SU-DHL-6 (cell line): Measurements from ENCODE around the gene IFNG-AS1.
A peak's percentile ranks its signal among the peaks of the same experiment; 100 is the strongest.

Source experiments
- H2AFZ ChIP-seq: fragments of 200-600 bp; sonication (generic); 2 replicates; pipeline ENCODE4 v1.6.1; 2014; ENCODE audit warnings: low read depth, mild to moderate bottlenecking, moderate library complexity, mixed read lengths, antibody characterized with exemption, low read length; ENCODE audit not compliant: severe bottlenecking
- H3F3A ChIP-seq: fragments of 200-600 bp; shearing (Covaris generic); 2 replicates; pipeline ENCODE4 v1.6.0; 2016; ENCODE audit warnings: antibody characterized with exemption, mild to moderate bottlenecking; ENCODE audit not compliant: insufficient read depth
- H3K27ac ChIP-seq: fragments of 200-600 bp; sonication (generic); 2 replicates; pipeline ENCODE4 v1.5.1; 2016; ENCODE audit warnings: low read depth, mild to moderate bottlenecking, low read length, moderate library complexity, mixed read lengths
- H3K27me3 ChIP-seq: fragments of 200-600 bp; sonication (generic), shearing (Covaris generic); 2 replicates; pipeline ENCODE4 v1.6.0; 2014; ENCODE audit warnings: mild to moderate bottlenecking, low read length
- H3K36me3 ChIP-seq: fragments of 200-600 bp; sonication (generic); 2 replicates; pipeline ENCODE4 v1.6.1; 2014; ENCODE audit warnings: mild to moderate bottlenecking, low read length, mixed read lengths
- H3K4me2 ChIP-seq: fragments of 300-600, 200-600 bp; shearing (Covaris generic), sonication (generic); 2 replicates; pipeline ENCODE4 v1.6.0; 2014; ENCODE audit warnings: low read length, low read depth, mild to moderate bottlenecking; ENCODE audit not compliant: poor library complexity, severe bottlenecking
- H3K4me3 ChIP-seq: fragments of 200-600 bp; sonication (generic); 2 replicates; pipeline ENCODE4 v1.5.1; 2014; ENCODE audit warnings: antibody characterized with exemption, low read length, mild to moderate bottlenecking, mixed read lengths; ENCODE audit not compliant: insufficient read depth, poor library complexity, severe bottlenecking
- H3K79me2 ChIP-seq: fragments of 200-600 bp; sonication (generic); 2 replicates; pipeline ENCODE4 v1.6.1; 2014; ENCODE audit warnings: mild to moderate bottlenecking, low read length, moderate library complexity; ENCODE audit not compliant: insufficient read depth
- H3K9ac ChIP-seq: fragments of 200-600 bp; sonication (generic); 2 replicates; pipeline ENCODE4 v1.7.0; 2014; ENCODE audit warnings: mild to moderate bottlenecking, low read length
- H3K9me2 ChIP-seq: fragments of 200-600 bp; sonication (generic); replicated peaks from 2 replicates; pipeline ENCODE4 v1.6.1; 2014; ENCODE audit warnings: low read length; ENCODE audit not compliant: insufficient read depth
- H3K9me3 ChIP-seq: fragments of 200-600 bp; sonication (generic); 2 replicates; pipeline ENCODE4 v1.6.1; 2014; ENCODE audit warnings: low read length, mixed read lengths; ENCODE audit not compliant: insufficient read depth
- H4K20me1 ChIP-seq: fragments of 200-600 bp; sonication (generic); 2 replicates; pipeline ENCODE4 v1.6.1; 2014; ENCODE audit warnings: low read depth, mild to moderate bottlenecking, antibody characterized with exemption, low read length, moderate library complexity, mixed read lengths
- CTCF ChIP-seq: fragments of 200-600 bp; sonication (generic); IDR thresholded peaks from one replicate; pipeline ENCODE4 v1.5.1; 2017; ENCODE audit warnings: antibody characterized with exemption, mild to moderate bottlenecking, low read length, moderate library complexity; ENCODE audit not compliant: insufficient read depth, poor library complexity, severe bottlenecking
- EZH2phosphoT487 ChIP-seq: fragments of 200-600 bp; sonication (generic), shearing (Covaris generic); conservative IDR thresholded peaks from 2 replicates; pipeline ENCODE4 v1.6.1; 2018; ENCODE audit warnings: mild to moderate bottlenecking, antibody characterized with exemption, low read length, moderate library complexity, mixed read lengths

Gene IFNG-AS1

GRCh38 chr12:68056300-68056699 lies 67.1 kb downstream of the IFNG-AS1 start:
- peaks cover 22% of the 10 kb centered on the region; the same call in 1 of the 2 replicates for H3K9me3 ChIP-seq
- no peak overlapping the region for H3K9ac ChIP-seq
- no peak overlapping the region for H3K4me3 ChIP-seq
- 0 out of 2 replicates have a peak, but pooled peaks cover 3% of the 10 kb centered on the region for H3K36me3 ChIP-seq
- no peak overlapping the region for H2AFZ ChIP-seq
- peak overlapping the region; percentile 39 for H3K27ac ChIP-seq
- peaks cover 5% of the 10 kb centered on the region; the same call in 1 of the 2 replicates for H3F3A ChIP-seq
- no peaks in the 10 kb centered on the region for H4K20me1 ChIP-seq
- H3K9me2 ChIP-seq: no peaks in the 10 kb centered on the region
- no peaks in the 10 kb centered on the region for H3K79me2 ChIP-seq
- TF ChIP-seq CTCF (no peak), EZH2phosphoT487 (no peak)
- H3K27me3 ChIP-seq: no peaks in the 10 kb centered on the region
- no peak overlapping the region for H3K4me2 ChIP-seq

GRCh38 chr12:68063900-68064590 lies 74.8 kb downstream of the IFNG-AS1 start:
- peaks cover 11% of the 10 kb centered on the region; the same call in 1 of the 2 replicates for H3K9me3 ChIP-seq
- no peaks in the 10 kb centered on the region for H3K27me3 ChIP-seq
- no peaks in the 10 kb centered on the region; the same call in 1 of the 2 replicates for H3K36me3 ChIP-seq
- H4K20me1 ChIP-seq: no peaks in the 10 kb centered on the region
- H3K27ac ChIP-seq: no peak overlapping the region
- H3K9ac ChIP-seq: no peak overlapping the region
- no peaks in the 10 kb centered on the region for H3K9me2 ChIP-seq
- TF ChIP-seq CTCF: no peak
- no peak for TF ChIP-seq EZH2phosphoT487
- H2AFZ ChIP-seq: no peak overlapping the region
- H3K79me2 ChIP-seq: no peaks in the 10 kb centered on the region
- no peak overlapping the region for H3K4me2 ChIP-seq
- no peaks in the 10 kb centered on the region for H3F3A ChIP-seq
- H3K4me3 ChIP-seq: no peak overlapping the region

- no peaks in the 10 kb centered on the region for H3F3A ChIP-seq
- no peak for TF ChIP-seq EZH2phosphoT487
- no peak for TF ChIP-seq CTCF
- H3K9me2 ChIP-seq: no peaks in the 10 kb centered on the region
- no peaks in the 10 kb centered on the region for H3K27me3 ChIP-seq
- H3K9me3 ChIP-seq: peaks cover 11% of the 10 kb centered on the region; the same call in 1 of the 2 replicates
- H2AFZ ChIP-seq: no peak overlapping the region
- H3K27ac ChIP-seq: no peak overlapping the region
- H3K4me3 ChIP-seq: no peak overlapping the region
- H3K36me3 ChIP-seq: no peaks in the 10 kb centered on the region; the same call in 1 of the 2 replicates
- no peak overlapping the region for H3K4me2 ChIP-seq
- H3K9ac ChIP-seq: no peak overlapping the region
- H4K20me1 ChIP-seq: no peaks in the 10 kb centered on the region
- H3K79me2 ChIP-seq: no peaks in the 10 kb centered on the region
These were observed 75.9 kb downstream of the IFNG-AS1 start for GRCh38 chr12:68065163-68065562.
